Stimulated activated CD8-positive, alpha-beta memory T cell treated with anti-CD3 and anti-CD28 coated beads, Interleukin-12 subunit alpha, Interleukin-12 subunit beta, amount 100 ng/mL, for 1 hour (primary cell): Measurements from ENCODE around the gene ABCB8.
"Not testable (repeated sequence)": the region's sequence is repeated elsewhere in the genome, so short reads cannot be mapped to it uniquely, and the experiment has no call there.

Experiments
- DNase-seq: peaks from one replicate; pipeline ENCODE4 v3.0.0-alpha.2; 2020; ENCODE audit warnings: low read depth

ABCB8 gene

GRCh38 chr7:151035026-151035717 lies 6.9 kb downstream of the ABCB8 start:
- no peak for DNase-seq

GRCh38 chr7:151035902-151036301 lies 7.7 kb downstream of the ABCB8 start:
- DNase-seq, result no peak

- DNase-seq, result no peak
Observed at GRCh38 chr7:151038951-151039849, 10.9 kb downstream of the ABCB8 start.

GRCh38 chr7:151039850-151040548 lies 11.7 kb downstream of the ABCB8 start:
- no peak for DNase-seq

GRCh38 chr7:151040616-151041375 lies 12.5 kb downstream of the ABCB8 start:
- DNase-seq, result no peak

- not testable (repeated sequence) for DNase-seq
Observed at GRCh38 chr7:151043449-151043848, 15.2 kb downstream of the ABCB8 start.

GRCh38 chr7:151043959-151044358 lies 15.7 kb downstream of the ABCB8 start:
- no peak for DNase-seq

- DNase-seq, result no peak
Observed at GRCh38 chr7:151045262-151045661, 17.0 kb downstream of the ABCB8 start.

GRCh38 chr7:151045967-151046366 lies 17.7 kb downstream of the ABCB8 start:
- DNase-seq, result no peak

GRCh38 chr7:151046603-151047573 lies 18.6 kb downstream of the ABCB8 start:
- DNase-seq, result no peak

- no peak for DNase-seq
Observed at GRCh38 chr7:151047976-151048815, 19.9 kb downstream of the ABCB8 start, which contains the start of gene ASIC3. Gene ASIC3, plus strand, starts transcription at chr7:151048531. Its CDS starts 355 bp downstream, at chr7:151048886.

- DNase-seq, result no peak
Observed at GRCh38 chr7:151048911-151049463, 20.7 kb downstream of the ABCB8 start.

- no peak for DNase-seq
Observed at GRCh38 chr7:151051108-151051507, 22.9 kb downstream of the ABCB8 start.

GRCh38 chr7:151053096-151053495 lies 24.8 kb downstream of the ABCB8 start:
- DNase-seq, result no peak

GRCh38 chr7:151053751-151054150 lies 25.5 kb downstream of the ABCB8 start:
- no peak for DNase-seq

- no peak for DNase-seq
Observed at GRCh38 chr7:151056283-151056665, 28.0 kb downstream of the ABCB8 start.

GRCh38 chr7:151056666-151057505 lies 28.6 kb downstream of the ABCB8 start:
- no peak for DNase-seq

GRCh38 chr7:151057506-151057988 lies 29.3 kb downstream of the ABCB8 start, which contains the start of gene CDK5:
Gene CDK5, minus strand, starts transcription at chr7:151057897. Its CDS starts 49 bp downstream, at chr7:151057848.
- DNase-seq, result no peak
